Fibroblast of lung (primary cell): Measurements from ENCODE around the gene CCDC116. TPM values are rescaled to one million over a fixed set of nuclear protein-coding genes. Genes with fewer than 3 reads are reported as not detected.

Experiments
- DNase-seq, 2 donors: peaks; one replicate each; pipeline versions ENCODE4 v3.0.0 to v3.0.0-alpha.2; 2010; ENCODE audit warnings: low read depth in 2 of 2
- H2AFZ ChIP-seq: 2 replicates; pipeline ENCODE4 v1.5.1; 2012; ENCODE audit warnings: low read length, control low read depth, inconsistent platforms
- H3K27ac ChIP-seq: 2 replicates; pipeline ENCODE4 v1.5.1; 2011; ENCODE audit warnings: low read length, control low read depth; ENCODE audit not compliant: insufficient read depth
- H3K27me3 ChIP-seq: 2 replicates; pipeline ENCODE4 v1.5.1; 2011; ENCODE audit warnings: mild to moderate bottlenecking, low read length; ENCODE audit not compliant: control insufficient read depth, insufficient read depth
- H3K36me3 ChIP-seq: 2 replicates; pipeline ENCODE4 v1.5.1; 2011; ENCODE audit warnings: low read length; ENCODE audit not compliant: control insufficient read depth, insufficient read depth
- H3K4me1 ChIP-seq: 2 replicates; pipeline ENCODE4 v1.5.1; 2011; ENCODE audit warnings: low read length; ENCODE audit not compliant: control insufficient read depth, insufficient read depth; ENCODE audit errors: extremely low read depth
- H3K4me2 ChIP-seq: 2 replicates; pipeline ENCODE4 v1.5.1; 2011; ENCODE audit warnings: low read length, control low read depth; ENCODE audit not compliant: insufficient read depth; ENCODE audit errors: extremely low read depth
- H3K4me3 ChIP-seq, 4 experiments: fragments of 200-600 bp in 1 of 4; sonication (generic) in 1 of 4; replicated peaks in 1 of 4; 2 replicates each; pipeline ENCODE4 v1.5.1; 2011 to 2016; ENCODE audit warnings: low read length in 4 of 4, low read depth in 3 of 4, mild to moderate bottlenecking in 3 of 4, control low read depth in 2 of 4, inconsistent platforms in 1 of 4, mixed read lengths in 1 of 4; ENCODE audit not compliant: insufficient read depth in 1 of 4; ENCODE audit errors: control extremely low read depth in 1 of 4
- H3K79me2 ChIP-seq: 2 replicates; pipeline ENCODE4 v1.5.1; 2012; ENCODE audit warnings: mild to moderate bottlenecking, low read length, inconsistent platforms; ENCODE audit not compliant: control insufficient read depth, insufficient read depth
- H3K9ac ChIP-seq: 2 replicates; pipeline ENCODE4 v1.5.1; 2011; ENCODE audit warnings: mild to moderate bottlenecking, low read length, control low read depth; ENCODE audit not compliant: insufficient read depth
- H3K9me3 ChIP-seq: 2 replicates; pipeline ENCODE4 v1.5.1; 2012; ENCODE audit warnings: low read depth, low read length; ENCODE audit not compliant: control insufficient read depth, insufficient read depth
- H4K20me1 ChIP-seq: 2 replicates; pipeline ENCODE4 v1.5.1; 2011; ENCODE audit warnings: low read length; ENCODE audit not compliant: control insufficient read depth, insufficient read depth; ENCODE audit errors: extremely low read depth
- CTCF ChIP-seq, 2 donors: IDR thresholded peaks in 1 of 2; conservative IDR thresholded peaks in 1 of 2; 1 replicate in 1 of 2; 2 replicates in 1 of 2; pipeline ENCODE4 v1.5.1; 2011 to 2012; ENCODE audit warnings: low read length in 2 of 2, control low read depth in 1 of 2, inconsistent platforms in 1 of 2, low read depth in 1 of 2, mild to moderate bottlenecking in 1 of 2
- EZH2 ChIP-seq: IDR thresholded peaks from 2 replicates; pipeline ENCODE4 v1.5.1; 2012; ENCODE audit warnings: low read length, control low read depth, mild to moderate bottlenecking; ENCODE audit errors: missing control alignments
- polyA plus RNA-seq, 2 donors: library from polyadenylated mRNA; depleted of rRNA in 1 of 2; stranded (reverse) in 1 of 2; unstranded in 1 of 2; fragments of >200 nt; gene quantifications; 2 replicates each; pipeline ENCODE4 v1.2.1, GENCODE V29; 2011 to 2012; ENCODE audit warnings: missing spikeins in 1 of 2
- total RNA-seq: library from RNA; depleted of rRNA; stranded (reverse); fragments of >200 nt; gene quantifications from 2 replicates; pipeline ENCODE4 v1.2.1, GENCODE V29; 2014

Gene CCDC116
- total and polyA plus RNA-seq, 2 donors (not counting 1 experiment from before 2014, with no cell fraction given) = 0.03 to 0.17 TPM

GRCh38 chr22:21684492-21685163 lies 52.1 kb downstream of the CCDC116 start:
- peaks cover 18% of the 10 kb centered on the region for H3K36me3 ChIP-seq
- H3K4me2 ChIP-seq = no peak overlapping the region
- no peaks in the 10 kb centered on the region for H3K4me1 ChIP-seq
- TF ChIP-seq CTCF (conservative IDR thresholded peaks at IDR 0.05 in 1 of 2, IDR thresholded peaks at IDR 0.05 in 1 of 2; ENCODE audit: low read depth in 1 of 2, low read length in 2 of 2) (no peak), EZH2 (no peak)
- no peak overlapping the region for H3K9ac ChIP-seq
- no peak for DNase-seq
- no peaks in the 10 kb centered on the region for H4K20me1 ChIP-seq
- no peaks in the 10 kb centered on the region for H3K27me3 ChIP-seq
- H3K79me2 ChIP-seq = no peaks in the 10 kb centered on the region
- H3K9me3 ChIP-seq = no peaks in the 10 kb centered on the region
- H2AFZ ChIP-seq = no peak overlapping the region
- no peak overlapping the region for H3K4me3 ChIP-seq
- no peak overlapping the region for H3K27ac ChIP-seq

- no peak for DNase-seq
- Histone ChIP-seq H3K27ac (no peak overlapping the region), H3K4me3 (no peak overlapping the region), H3K4me1 (no peaks in the 10 kb centered on the region), H2AFZ (no peak overlapping the region), H3K4me2 (no peak overlapping the region), H3K9me3 (no peaks in the 10 kb centered on the region), H3K36me3 (peaks cover 21% of the 10 kb centered on the region), H3K79me2 (no peaks in the 10 kb centered on the region), H3K9ac (no peak overlapping the region), H4K20me1 (no peaks in the 10 kb centered on the region), H3K27me3 (no peaks in the 10 kb centered on the region)
- TF ChIP-seq CTCF (conservative IDR thresholded peaks at IDR 0.05 in 1 of 2, IDR thresholded peaks at IDR 0.05 in 1 of 2; ENCODE audit: low read depth in 1 of 2, low read length in 2 of 2) (no peak), EZH2 (no peak)
Measured at GRCh38 chr22:21685164-21685513, 52.6 kb downstream of the CCDC116 start.

DNA sequence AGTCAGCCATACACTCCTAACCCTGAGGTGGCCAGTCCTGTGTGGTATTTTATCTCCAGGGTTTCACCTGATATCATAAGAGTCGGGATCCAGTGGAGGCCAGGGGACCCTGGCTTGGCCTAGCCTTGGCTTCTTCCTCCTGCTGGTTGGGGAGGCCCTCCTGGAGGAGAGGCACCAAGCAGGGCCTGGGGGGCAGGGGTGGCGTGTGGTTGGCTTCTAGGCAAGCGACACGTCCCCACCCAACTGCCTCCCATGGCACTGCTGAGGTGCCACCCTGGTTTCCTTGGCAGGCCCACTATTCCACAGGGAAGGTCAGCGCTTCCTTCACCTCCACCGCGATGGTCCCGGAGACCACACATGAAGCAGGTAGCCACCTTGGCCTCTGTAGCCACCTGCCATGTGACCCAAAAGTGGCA lies 53.6 kb downstream of the CCDC116 start:
- Histone ChIP-seq H4K20me1 (no peaks in the 10 kb centered on the region), H3K4me2 (no peak overlapping the region), H3K4me1 (no peaks in the 10 kb centered on the region), H3K27me3 (no peaks in the 10 kb centered on the region), H3K4me3 (no peak overlapping the region), H2AFZ (no peak overlapping the region), H3K36me3 (peaks cover 19% of the 10 kb centered on the region), H3K27ac (no peak overlapping the region), H3K79me2 (no peaks in the 10 kb centered on the region), H3K9ac (no peak overlapping the region), H3K9me3 (no peaks in the 10 kb centered on the region)
- DNase-seq = no peak
- TF ChIP-seq CTCF (conservative IDR thresholded peaks at IDR 0.05 in 1 of 2, IDR thresholded peaks at IDR 0.05 in 1 of 2; ENCODE audit: low read depth in 1 of 2, low read length in 2 of 2) (no peak), EZH2 (no peak)

Other genes with a start within 250 kb of the CCDC116 start
- gene RIMBP3B, start 249.0 kb upstream of the CCDC116 start, total RNA-seq = under 0.01 TPM in 2 replicates
- gene RIMBP3B, start 249.0 kb upstream of the CCDC116 start, polyA plus RNA-seq = 0.02 and 0.03 TPM in 2 replicates
- 1.8 and 2.3 TPM in 2 replicates for gene HIC2, start 215.4 kb upstream of the CCDC116 start, total RNA-seq
- 0.70 and 0.78 TPM in 2 replicates for gene HIC2, start 215.4 kb upstream of the CCDC116 start, polyA plus RNA-seq
- 0.51 and 2.6 TPM in 2 replicates for gene TMEM191C, start 165.4 kb upstream of the CCDC116 start, total RNA-seq
- gene TMEM191C, start 165.4 kb upstream of the CCDC116 start, polyA plus RNA-seq = 0.36 and 1.9 TPM in 2 replicates
- under 0.01 and 0.50 TPM in 2 replicates for gene RIMBP3C, start 81.3 kb upstream of the CCDC116 start, total RNA-seq
- gene RIMBP3C, start 81.3 kb upstream of the CCDC116 start, polyA plus RNA-seq = 0.02 and 0.03 TPM in 2 replicates
- gene UBE2L3, start 65.0 kb upstream of the CCDC116 start, total RNA-seq = 19.8 and 23.8 TPM in 2 replicates
- 82.4 and 109 TPM in 2 replicates for gene UBE2L3, start 65.0 kb upstream of the CCDC116 start, polyA plus RNA-seq
- gene YDJC, start 2.7 kb upstream of the CCDC116 start, total RNA-seq = 7.4 and 10.4 TPM in 2 replicates
- gene YDJC, start 2.7 kb upstream of the CCDC116 start, polyA plus RNA-seq = 4.7 and 5.7 TPM in 2 replicates
- 13.2 and 14.6 TPM in 2 replicates for gene SDF2L1, start 9.5 kb downstream of the CCDC116 start, total RNA-seq
- gene SDF2L1, start 9.5 kb downstream of the CCDC116 start, polyA plus RNA-seq = 12.0 and 17.2 TPM in 2 replicates
- 14.9 and 18.3 TPM in 2 replicates for gene PPIL2, start 33.3 kb downstream of the CCDC116 start, total RNA-seq
- gene PPIL2, start 33.3 kb downstream of the CCDC116 start, polyA plus RNA-seq = 25.5 and 35.3 TPM in 2 replicates
- 1.5 and 2.3 TPM in 2 replicates for gene YPEL1, start 103.0 kb downstream of the CCDC116 start, total RNA-seq
- 0.36 and 0.51 TPM in 2 replicates for gene YPEL1, start 103.0 kb downstream of the CCDC116 start, polyA plus RNA-seq
- gene MAPK1, start 234.9 kb downstream of the CCDC116 start, total RNA-seq = 39.3 and 53.8 TPM in 2 replicates
- 133 and 134 TPM in 2 replicates for gene MAPK1, start 234.9 kb downstream of the CCDC116 start, polyA plus RNA-seq